Lung (tissue), 12 donors: ENCODE results near the gene ANO2. TPM values are rescaled to one million over a fixed set of nuclear protein-coding genes. Genes with fewer than 3 reads are reported as not detected.

Experiments
- ATAC-seq: fragments of 200-7000 bp; cut with Tn5 transposase; one replicate; pipeline ENCODE4 v1.9.1; 2020; ENCODE audit warnings: moderate number of reproducible peaks; ENCODE audit not compliant: insufficient read depth, low FRiP score
- DNase-seq, 3 donors: peaks; one replicate each; pipeline ENCODE4 v3.0.0-alpha.2; 2013 to 2017
- H3K27ac ChIP-seq, 2 donors: one replicate each; pipeline ENCODE4 v1.5.1; 2013; ENCODE audit warnings: mild to moderate bottlenecking in 2 of 2, moderate library complexity in 2 of 2, control low read depth in 1 of 2, inconsistent platforms in 1 of 2, low read depth in 1 of 2, low read length in 1 of 2
- H3K27me3 ChIP-seq, 3 donors: one replicate each; pipeline ENCODE4 v1.5.1; 2013; ENCODE audit warnings: low read length in 2 of 3; ENCODE audit not compliant: control insufficient read depth in 3 of 3, insufficient read depth in 3 of 3
- H3K36me3 ChIP-seq, 4 donors: one replicate each; pipeline ENCODE4 v1.5.1; 2013; ENCODE audit warnings: low read length in 4 of 4, mild to moderate bottlenecking in 1 of 4, moderate library complexity in 1 of 4; ENCODE audit not compliant: control insufficient read depth in 4 of 4, insufficient read depth in 4 of 4
- H3K4me1 ChIP-seq, 5 donors: one replicate each; pipeline ENCODE4 v1.5.1; 2013; ENCODE audit warnings: low read length in 5 of 5, mild to moderate bottlenecking in 2 of 5, moderate library complexity in 1 of 5; ENCODE audit not compliant: control insufficient read depth in 5 of 5, insufficient read depth in 5 of 5
- H3K4me3 ChIP-seq: one replicate; pipeline ENCODE4 v1.5.1; 2013; ENCODE audit warnings: mild to moderate bottlenecking, control low read depth, moderate library complexity
- H3K9ac ChIP-seq, 2 donors: one replicate each; pipeline ENCODE4 v1.5.1; 2013; ENCODE audit warnings: low read length in 2 of 2, control low read depth in 1 of 2; ENCODE audit not compliant: insufficient read depth in 1 of 2
- H3K9me3 ChIP-seq, 4 donors: one replicate each; pipeline ENCODE4 v1.5.1; 2013; ENCODE audit warnings: low read length in 3 of 4, mild to moderate bottlenecking in 1 of 4, moderate library complexity in 1 of 4; ENCODE audit not compliant: control insufficient read depth in 4 of 4, insufficient read depth in 3 of 4
- CTCF ChIP-seq: IDR thresholded peaks from 2 replicates; pipeline ENCODE4 v1.5.1; 2012; ENCODE audit warnings: mild to moderate bottlenecking; ENCODE audit errors: control extremely low read depth, extremely low read depth
- WGBS, 2 donors: extraction: QIAGEN DNeasy Blood & Tissue Kit; methylation state at CpG; one replicate each; pipeline ENCODE4 v1.1.7; 2013; 5-methylcytosine and 5-hydroxymethylcytosine counted together
- polyA plus RNA-seq, 2 donors: library from polyadenylated mRNA; stranded (reverse); fragments of 200-250 nt; gene quantifications; one replicate each; pipeline ENCODE4 v1.2.1, GENCODE V29; 2013
- total RNA-seq, 2 donors: library from RNA; depleted of rRNA in 1 of 2; stranded (reverse); fragments of >200 nt in 1 of 2; gene quantifications; one replicate each; pipeline ENCODE4 v1.2.1, GENCODE V29; 2014 to 2021
- donor health status: control.
- donor health status: control.
- donor health status: Bipolar disorder and iron deficiency.
- donor health status: healthy.
- donor health status: DM: yes; HTN: yes; CAD: no.

ANO2 gene
- total and polyA plus RNA-seq, 4 donors: 5.9 to 11.3 (median 7.4) TPM

GRCh38 chr12:5556946-5557673, 387.9 kb downstream of the ANO2 start:
- ATAC-seq (no peak), DNase-seq (no peak)
- Histone ChIP-seq H3K27ac (no peak overlapping the region), H3K27me3 (no peaks in the 10 kb centered on the region), H3K36me3 (no peaks in the 10 kb centered on the region), H3K4me3 (no peak overlapping the region), H3K4me1 (peaks cover 0 to 3% (median 0%) of the 10 kb centered on the region in 5 donors), H3K9me3 (peaks cover 0 to 4% (median 0%) of the 10 kb centered on the region in 4 donors), H3K9ac (no peak overlapping the region)
- 86 to 88% methylated on average over 6 of the region's 6 CpGs for WGBS, 2 donors
- no peak for TF ChIP-seq CTCF

GRCh38 chr12:5556033-5556614, 388.9 kb downstream of the ANO2 start:
- no peak for ATAC-seq
- Histone ChIP-seq H3K4me3 (no peak overlapping the region), H3K4me1 (peaks cover 0 to 3% (median 0%) of the 10 kb centered on the region in 5 donors), H3K27me3 (no peaks in the 10 kb centered on the region), H3K36me3 (no peaks in the 10 kb centered on the region), H3K9me3 (peaks cover 0 to 4% (median 0%) of the 10 kb centered on the region in 4 donors), H3K27ac (no peak overlapping the region), H3K9ac (no peak overlapping the region)
- no peak for DNase-seq
- TF ChIP-seq CTCF: no peak
- WGBS, 2 donors: 93 to 94% methylated on average over 13 of the region's 13 CpGs

- no peak overlapping the region for H3K27ac ChIP-seq
- ATAC-seq (no peak), DNase-seq (no peak)
- no peak overlapping the region for H3K4me3 ChIP-seq
- no peak overlapping the region for H3K9ac ChIP-seq
- 66 to 70% methylated on average over 4 of the region's 4 CpGs for WGBS, 2 donors
- peaks cover 0 to 4% (median 0%) of the 10 kb centered on the region in 4 donors for H3K9me3 ChIP-seq
- H3K36me3 ChIP-seq: no peaks in the 10 kb centered on the region
- no peak for TF ChIP-seq CTCF
- H3K27me3 ChIP-seq: no peaks in the 10 kb centered on the region
- peaks cover 0 to 3% (median 0%) of the 10 kb centered on the region in 5 donors for H3K4me1 ChIP-seq
Observed at GRCh38 chr12:5554711-5555110, 390.3 kb downstream of the ANO2 start.
